Activated CD8-positive, alpha-beta T cell treated with anti-CD3 and anti-CD28 coated beads for 36 hours (primary cell): ENCODE data around the gene SDHAF1. TPM values are rescaled to one million over a fixed set of nuclear protein-coding genes. Genes with fewer than 3 reads are reported as not detected.

Source experiments
- ATAC-seq: fragments of 200-7000 bp; cut with Tn5 transposase; one replicate; pipeline ENCODE4 v1.10.0; 2021; ENCODE audit warnings: mild to moderate bottlenecking, moderate library complexity
- CTCF ChIA-PET: fragments of 350-600 bp; sonication (Branson Sonifier 250); formaldehyde crosslinking; loops from one replicate; lab custom pipeline; 2021; ENCODE audit warnings: antibody characterized with exemption; lab: Charles Lee
- POLR2A ChIA-PET: fragments of 350-600 bp; sonication (Branson Sonifier 250); formaldehyde crosslinking; loops from one replicate; lab custom pipeline; 2021; ENCODE audit warnings: antibody characterized with exemption; lab: Charles Lee
- DNase-seq: peaks from one replicate; pipeline ENCODE4 v3.0.0-alpha.2; 2020
- H3K27ac Mint-ChIP-seq: one replicate; pipeline ENCODE4 v1.8.0; 2021; ENCODE audit warnings: mild to moderate bottlenecking, mixed read lengths
- H3K27me3 Mint-ChIP-seq: one replicate; pipeline ENCODE4 v1.8.0; 2021; ENCODE audit warnings: mixed read lengths
- H3K36me3 Mint-ChIP-seq: one replicate; pipeline ENCODE4 v1.8.0; 2021; ENCODE audit warnings: low read depth, mixed read lengths
- H3K4me1 Mint-ChIP-seq: one replicate; pipeline ENCODE4 v1.8.0; 2021; ENCODE audit warnings: low read depth, mixed read lengths
- H3K4me3 Mint-ChIP-seq: one replicate; pipeline ENCODE4 v1.8.0; 2021; ENCODE audit warnings: mild to moderate bottlenecking, moderate library complexity, mixed read lengths
- H3K9me3 Mint-ChIP-seq: one replicate; pipeline ENCODE4 v1.8.0; 2021; ENCODE audit warnings: mixed read lengths
- intact Hi-C: fragments of 100-400 bp; cut with micrococcal nuclease; formaldehyde crosslinking; loops from one replicate; pipeline ENCODE4 v1.10.0; 2022
- total RNA-seq, 2 experiments: library from RNA; stranded (reverse); gene quantifications; one replicate each; pipeline ENCODE4 v1.2.3, GENCODE V29; 2021
- TF ChIP-seq, protein P1 (sequence below): fragments of 200-600 bp; IDR thresholded peaks from one replicate; pipeline ENCODE4 v1.8.0; 2022; ENCODE audit warnings: antibody characterized with exemption, mild to moderate bottlenecking

Gene SDHAF1
- total RNA-seq, 2 experiments from 2014 or later = 22.8 to 24.7 TPM

GRCh38 chr19:35996777-35997176, 1.8 kb downstream of the SDHAF1 start:
- ATAC-seq = no peak
- Mint-ChIP-seq H3K4me3 (peak overlapping the region; percentile 96), H3K27me3 (no peaks in the 10 kb centered on the region), H3K27ac (peak overlapping the region; percentile 89), H3K9me3 (no peaks in the 10 kb centered on the region), H3K36me3 (peaks cover 27% of the 10 kb centered on the region), H3K4me1 (peaks cover 38% of the 10 kb centered on the region)
- TF ChIP-seq, protein P1, sequence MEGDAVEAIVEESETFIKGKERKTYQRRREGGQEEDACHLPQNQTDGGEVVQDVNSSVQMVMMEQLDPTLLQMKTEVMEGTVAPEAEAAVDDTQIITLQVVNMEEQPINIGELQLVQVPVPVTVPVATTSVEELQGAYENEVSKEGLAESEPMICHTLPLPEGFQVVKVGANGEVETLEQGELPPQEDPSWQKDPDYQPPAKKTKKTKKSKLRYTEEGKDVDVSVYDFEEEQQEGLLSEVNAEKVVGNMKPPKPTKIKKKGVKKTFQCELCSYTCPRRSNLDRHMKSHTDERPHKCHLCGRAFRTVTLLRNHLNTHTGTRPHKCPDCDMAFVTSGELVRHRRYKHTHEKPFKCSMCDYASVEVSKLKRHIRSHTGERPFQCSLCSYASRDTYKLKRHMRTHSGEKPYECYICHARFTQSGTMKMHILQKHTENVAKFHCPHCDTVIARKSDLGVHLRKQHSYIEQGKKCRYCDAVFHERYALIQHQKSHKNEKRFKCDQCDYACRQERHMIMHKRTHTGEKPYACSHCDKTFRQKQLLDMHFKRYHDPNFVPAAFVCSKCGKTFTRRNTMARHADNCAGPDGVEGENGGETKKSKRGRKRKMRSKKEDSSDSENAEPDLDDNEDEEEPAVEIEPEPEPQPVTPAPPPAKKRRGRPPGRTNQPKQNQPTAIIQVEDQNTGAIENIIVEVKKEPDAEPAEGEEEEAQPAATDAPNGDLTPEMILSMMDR = no peak
- DNase-seq = no peak
- POLR2A ChIA-PET = interaction anchor here (0.8 to 1.8 kb wide), 2 partner anchors 15 to 128 kb away, joined by 3 to 5 read pairs; no protein-coding TSS in a partner anchor
- CTCF ChIA-PET = interaction anchor here (2.2 kb wide), 1 partner anchor 15 kb away, joined by 5 read pairs; no protein-coding TSS in a partner anchor
- intact Hi-C loops = no loop called here

- ChIA-PET CTCF (interaction anchor here (1.4 to 2.2 kb wide), 3 partner anchors 8 to 13 kb away, joined by 3 to 5 read pairs (median 5); partner anchors contain the start of gene ALKBH6), POLR2A (no interaction called here)
- no peaks in the 10 kb centered on the region for H3K9me3 Mint-ChIP-seq
- no peaks in the 10 kb centered on the region for H3K27me3 Mint-ChIP-seq
- ATAC-seq = no peak
- H3K4me1 Mint-ChIP-seq = peaks cover 27% of the 10 kb centered on the region
- peak overlapping the region; percentile 46 for H3K27ac Mint-ChIP-seq
- peaks cover 27% of the 10 kb centered on the region for H3K36me3 Mint-ChIP-seq
- intact Hi-C loops = no loop called here
- DNase-seq = no peak
- TF ChIP-seq, protein P1 = no peak
- H3K4me3 Mint-ChIP-seq = no peak overlapping the region
Observed at GRCh38 chr19:36001605-36002004, 6.6 kb downstream of the SDHAF1 start.

GRCh38 chr19:36003284-36003683, 8.3 kb downstream of the SDHAF1 start:
- Mint-ChIP-seq H3K27ac (no peak overlapping the region), H3K9me3 (no peaks in the 10 kb centered on the region), H3K36me3 (peaks cover 20% of the 10 kb centered on the region), H3K4me3 (no peak overlapping the region), H3K27me3 (no peaks in the 10 kb centered on the region), H3K4me1 (peaks cover 15% of the 10 kb centered on the region)
- ATAC-seq (no peak), DNase-seq (no peak)
- TF ChIP-seq, protein P1 = no peak
- POLR2A ChIA-PET = no interaction called here
- intact Hi-C loops = no loop called here
- CTCF ChIA-PET = interaction anchor here (0.6 kb wide), 1 partner anchor 262 kb away, joined by 3 read pairs; no protein-coding TSS in a partner anchor

GRCh38 chr19:36006955-36007354, 12.0 kb downstream of the SDHAF1 start:
- Mint-ChIP-seq H3K4me3 (no peak overlapping the region), H3K9me3 (no peaks in the 10 kb centered on the region), H3K27me3 (no peaks in the 10 kb centered on the region), H3K27ac (no peak overlapping the region), H3K36me3 (peaks cover 11% of the 10 kb centered on the region), H3K4me1 (peaks cover 12% of the 10 kb centered on the region)
- intact Hi-C loops = no loop called here
- TF ChIP-seq, protein P1 = no peak
- ATAC-seq = no peak
- ChIA-PET CTCF (no interaction called here), POLR2A (interaction anchor here (0.6 to 1.0 kb wide), 2 partner anchors 12 to 107 kb away, joined by 3 to 4 read pairs; partner anchors contain the start of genes POLR2I and SDHAF1)
- DNase-seq = no peak

DNA sequence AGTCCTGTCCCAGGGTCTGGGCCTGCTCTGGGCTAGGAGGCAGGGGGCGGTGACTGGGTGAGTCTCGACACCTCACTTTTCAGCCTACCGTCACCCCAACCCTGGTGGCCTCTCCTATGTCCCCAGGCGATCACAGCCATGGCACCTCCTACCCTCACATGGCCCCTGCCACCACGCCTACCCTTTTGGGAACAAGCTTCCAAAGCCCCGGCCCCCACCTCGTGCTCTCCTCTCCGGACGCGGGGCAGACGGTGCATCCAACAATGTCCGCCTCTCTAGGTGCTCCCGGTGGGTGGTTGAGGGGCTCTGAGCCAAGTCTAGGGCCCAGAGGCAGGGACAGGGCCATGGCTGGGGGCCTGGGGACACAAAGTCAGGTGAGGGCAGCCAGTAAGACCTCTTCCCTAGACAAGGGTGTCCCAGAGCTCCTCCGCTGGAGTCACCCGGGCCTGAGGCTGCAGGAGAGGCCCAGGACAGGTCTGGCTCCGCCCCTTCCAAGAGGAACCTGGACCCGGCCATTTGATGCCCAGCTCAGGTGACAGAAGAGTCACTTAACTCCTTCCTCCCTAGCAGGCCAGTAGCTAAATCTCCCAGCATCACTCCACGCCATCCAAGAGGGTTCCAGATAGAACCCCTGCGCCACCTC, 13.5 kb downstream of the SDHAF1 start, which contains the start of gene SYNE4:
TSS of gene SYNE4 (minus strand) at position 478 of the 643 bp plus-strand sequence. CDS start at position 346, 132 bp downstream.
- CTCF ChIA-PET = no interaction called here
- Mint-ChIP-seq H3K9me3 (no peaks in the 10 kb centered on the region), H3K36me3 (peaks cover 7% of the 10 kb centered on the region), H3K27ac (peak within 1 kb of the TSS; percentile 38), H3K4me3 (peak within 1 kb of the TSS; percentile 47), H3K4me1 (peaks cover 16% of the 10 kb centered on the region), H3K27me3 (no peaks in the 10 kb centered on the region)
- ATAC-seq = no peak
- intact Hi-C loops = no loop called here
- TF ChIP-seq, protein P1 = no peak
- DNase-seq = no peak
- POLR2A ChIA-PET = interaction anchor here (0.6 to 1.0 kb wide), 2 partner anchors 11 to 532 kb away, joined by 3 read pairs; no protein-coding TSS in a partner anchor
